Uterus (tissue), 2 donors: ENCODE results near the gene GCDH.

Experiments
- POLR2A ChIP-seq, 2 donors: fragments of 450-650 bp; IDR thresholded peaks; one replicate each; pipeline ENCODE4 v1.6.1; 2016; ENCODE audit warnings: antibody characterized with exemption in 2 of 2, mild to moderate bottlenecking in 1 of 2, moderate library complexity in 1 of 2
- TF ChIP-seq, protein P1 (sequence below), 4 experiments: fragments of 200-600 bp in 2 of 4; fragments of 450-650 bp in 2 of 4; sonication (generic) in 2 of 4; IDR thresholded peaks; one replicate each; pipeline ENCODE4 v1.5.1; 2016 to 2019; ENCODE audit warnings: antibody characterized with exemption in 4 of 4, mild to moderate bottlenecking in 2 of 4, moderate library complexity in 1 of 4

DNA sequence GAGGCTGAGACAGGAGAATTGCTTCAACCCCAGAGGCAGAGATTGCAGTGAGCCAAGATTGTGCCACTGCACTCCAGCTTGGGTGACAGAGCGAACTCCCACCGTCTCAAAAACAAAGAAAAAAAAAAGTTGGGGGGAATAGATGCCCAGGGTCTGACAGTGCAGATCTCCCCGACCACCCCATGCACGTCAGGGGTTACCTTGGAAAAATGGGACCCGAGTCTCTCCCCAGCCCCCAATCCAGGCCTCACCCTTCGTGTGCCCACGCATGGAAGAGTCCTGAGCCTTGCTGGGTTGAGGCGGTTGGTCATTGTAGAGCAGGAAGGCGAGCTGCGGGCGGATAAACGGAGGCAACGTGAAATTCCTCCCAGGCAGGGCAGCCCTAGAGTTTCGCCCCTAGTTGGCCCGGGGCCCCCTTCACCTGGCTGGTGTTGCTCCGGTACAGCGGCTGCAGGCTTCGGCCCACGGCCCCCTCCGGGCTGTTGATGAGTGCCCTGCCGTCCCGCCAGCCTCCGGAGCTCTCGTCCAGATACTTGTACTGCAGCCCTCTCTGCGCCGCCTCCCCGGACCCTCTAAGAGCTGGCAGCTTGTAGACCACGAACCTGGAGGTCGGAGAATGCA is 10.3 kb upstream of the GCDH start:
- TF ChIP-seq, protein P1, sequence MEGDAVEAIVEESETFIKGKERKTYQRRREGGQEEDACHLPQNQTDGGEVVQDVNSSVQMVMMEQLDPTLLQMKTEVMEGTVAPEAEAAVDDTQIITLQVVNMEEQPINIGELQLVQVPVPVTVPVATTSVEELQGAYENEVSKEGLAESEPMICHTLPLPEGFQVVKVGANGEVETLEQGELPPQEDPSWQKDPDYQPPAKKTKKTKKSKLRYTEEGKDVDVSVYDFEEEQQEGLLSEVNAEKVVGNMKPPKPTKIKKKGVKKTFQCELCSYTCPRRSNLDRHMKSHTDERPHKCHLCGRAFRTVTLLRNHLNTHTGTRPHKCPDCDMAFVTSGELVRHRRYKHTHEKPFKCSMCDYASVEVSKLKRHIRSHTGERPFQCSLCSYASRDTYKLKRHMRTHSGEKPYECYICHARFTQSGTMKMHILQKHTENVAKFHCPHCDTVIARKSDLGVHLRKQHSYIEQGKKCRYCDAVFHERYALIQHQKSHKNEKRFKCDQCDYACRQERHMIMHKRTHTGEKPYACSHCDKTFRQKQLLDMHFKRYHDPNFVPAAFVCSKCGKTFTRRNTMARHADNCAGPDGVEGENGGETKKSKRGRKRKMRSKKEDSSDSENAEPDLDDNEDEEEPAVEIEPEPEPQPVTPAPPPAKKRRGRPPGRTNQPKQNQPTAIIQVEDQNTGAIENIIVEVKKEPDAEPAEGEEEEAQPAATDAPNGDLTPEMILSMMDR (IDR thresholded peaks at IDR 0.05), result no peak
- no peak for TF ChIP-seq POLR2A (IDR thresholded peaks at IDR 0.05)
